GM13976 (cell line): ENCODE measurements around the gene NRARP.

Source experiments
- DNase-seq: peaks from one replicate; pipeline ENCODE4 v3.0.0; 2012; ENCODE audit warnings: low spot score
- in situ Hi-C: fragments of 300-500 bp; cut with MboI; formaldehyde crosslinking; loops from one replicate; pipeline ENCODE4 v1.12.0; 2022; ENCODE audit warnings: low sequenced_read_pairs, mixed read lengths, inconsistent platforms; ENCODE audit not compliant: unreplicated experiment
- TF ChIP-seq, protein P1 (sequence below): IDR thresholded peaks from 2 replicates; pipeline ENCODE4 v1.5.1; 2012; ENCODE audit warnings: borderline replicate concordance, mild to moderate bottlenecking; ENCODE audit not compliant: insufficient read depth; ENCODE audit errors: extremely low read depth, missing control alignments, control extremely low read depth

NRARP gene, protein sequence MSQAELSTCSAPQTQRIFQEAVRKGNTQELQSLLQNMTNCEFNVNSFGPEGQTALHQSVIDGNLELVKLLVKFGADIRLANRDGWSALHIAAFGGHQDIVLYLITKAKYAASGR

DNA sequence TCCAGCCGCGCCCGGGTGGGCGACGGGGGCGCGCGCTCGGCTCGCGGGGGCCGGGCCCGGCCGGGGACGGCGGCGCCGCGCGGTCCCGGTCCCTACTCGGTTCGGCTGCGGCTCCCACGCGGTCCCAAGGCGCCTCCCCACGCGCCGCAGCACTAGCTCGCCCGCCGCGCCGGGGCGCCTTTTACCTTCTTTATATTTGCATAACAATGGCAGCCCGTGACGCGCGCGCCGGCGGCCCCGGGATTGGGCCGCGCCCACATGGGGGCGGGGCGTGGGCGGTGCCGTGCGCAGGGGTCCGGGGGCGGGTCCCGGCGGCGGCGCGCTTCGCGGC lies at the start of gene NRARP:
Gene NRARP (minus strand): TSS at position 154 of the 331 bp plus-strand sequence. CDS start 343 bp downstream, outside the sequence.
- TF ChIP-seq, protein P1, sequence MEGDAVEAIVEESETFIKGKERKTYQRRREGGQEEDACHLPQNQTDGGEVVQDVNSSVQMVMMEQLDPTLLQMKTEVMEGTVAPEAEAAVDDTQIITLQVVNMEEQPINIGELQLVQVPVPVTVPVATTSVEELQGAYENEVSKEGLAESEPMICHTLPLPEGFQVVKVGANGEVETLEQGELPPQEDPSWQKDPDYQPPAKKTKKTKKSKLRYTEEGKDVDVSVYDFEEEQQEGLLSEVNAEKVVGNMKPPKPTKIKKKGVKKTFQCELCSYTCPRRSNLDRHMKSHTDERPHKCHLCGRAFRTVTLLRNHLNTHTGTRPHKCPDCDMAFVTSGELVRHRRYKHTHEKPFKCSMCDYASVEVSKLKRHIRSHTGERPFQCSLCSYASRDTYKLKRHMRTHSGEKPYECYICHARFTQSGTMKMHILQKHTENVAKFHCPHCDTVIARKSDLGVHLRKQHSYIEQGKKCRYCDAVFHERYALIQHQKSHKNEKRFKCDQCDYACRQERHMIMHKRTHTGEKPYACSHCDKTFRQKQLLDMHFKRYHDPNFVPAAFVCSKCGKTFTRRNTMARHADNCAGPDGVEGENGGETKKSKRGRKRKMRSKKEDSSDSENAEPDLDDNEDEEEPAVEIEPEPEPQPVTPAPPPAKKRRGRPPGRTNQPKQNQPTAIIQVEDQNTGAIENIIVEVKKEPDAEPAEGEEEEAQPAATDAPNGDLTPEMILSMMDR: peak; percentile 10
- in situ Hi-C loops: no loop called here
- DNase-seq: peak; percentile 93

DNA sequence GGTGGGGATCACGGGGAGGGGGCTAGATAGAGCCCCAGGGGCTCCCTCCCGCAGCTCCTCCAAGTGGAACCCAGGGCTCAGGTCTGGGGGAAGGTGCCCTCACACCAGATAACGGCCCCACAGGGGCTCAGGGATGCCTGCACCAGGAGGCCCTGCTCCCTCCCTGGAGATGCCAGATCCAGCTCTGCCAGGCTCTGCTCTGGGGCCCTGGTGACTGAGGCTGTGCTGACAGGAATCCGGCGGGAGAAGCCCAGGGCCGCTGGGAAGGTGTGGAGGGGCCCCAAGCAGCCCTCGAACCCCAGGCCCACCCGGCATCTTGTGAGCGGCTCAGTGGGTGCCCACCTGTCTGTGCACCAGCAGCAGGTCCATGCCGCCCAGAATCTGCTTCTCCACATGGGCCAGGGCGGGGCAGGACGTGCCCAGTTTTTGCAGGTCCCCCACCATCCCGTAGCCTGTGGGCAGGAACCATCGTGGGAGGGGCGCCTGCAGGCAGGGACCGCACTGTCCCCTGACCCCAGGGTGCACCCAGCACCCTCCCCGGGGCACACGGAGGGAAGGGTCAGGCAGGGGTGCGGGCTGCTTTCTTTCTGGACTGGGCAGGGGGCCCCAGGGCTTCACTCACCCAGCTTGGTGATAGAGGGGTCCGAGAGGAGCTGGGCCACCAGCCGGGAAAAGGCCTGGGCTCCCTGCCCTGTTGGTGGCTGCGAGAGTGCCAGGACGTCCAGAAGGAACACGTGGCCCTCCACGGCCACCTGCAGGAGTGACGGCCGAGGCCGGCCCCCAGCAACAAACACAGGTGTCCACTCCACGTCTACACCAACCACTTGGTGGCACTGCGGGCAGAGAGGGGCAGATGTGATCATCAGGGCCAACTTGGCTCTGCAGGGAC lies 48.9 kb upstream of the NRARP start:
- in situ Hi-C loops: no loop called here
- DNase-seq: peak; percentile 23
- TF ChIP-seq, protein P1: no peak

DNA sequence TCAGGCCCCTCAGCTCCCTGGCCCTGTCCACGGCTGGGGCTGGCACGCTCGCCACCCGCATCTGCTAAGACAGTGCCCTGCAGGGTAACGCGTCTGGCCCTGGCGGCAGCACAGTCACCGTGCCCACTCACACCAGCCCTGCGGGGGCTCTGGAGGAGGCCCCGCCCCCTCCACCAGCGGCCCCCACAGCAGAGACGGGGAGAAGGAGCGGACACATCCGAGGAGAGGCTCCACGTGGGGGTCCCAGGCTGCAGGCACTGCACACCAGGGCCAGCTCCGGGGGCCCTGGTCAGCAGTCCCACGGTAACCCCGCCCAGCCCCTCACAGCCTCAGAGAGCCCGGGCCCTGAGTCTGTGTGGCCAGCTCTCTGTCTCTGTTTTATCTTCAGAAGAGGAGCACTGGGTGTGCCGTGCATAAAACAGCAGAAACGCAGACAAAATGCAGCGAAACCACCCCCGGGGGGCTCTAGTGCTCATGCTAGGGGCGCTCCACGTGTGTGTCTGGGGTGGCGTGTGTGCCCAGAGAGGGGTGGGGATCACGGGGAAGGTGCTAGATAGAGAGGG lies 47.5 kb upstream of the NRARP start:
- in situ Hi-C loops: no loop called here
- TF ChIP-seq, protein P1: no peak
- DNase-seq: no peak

DNA sequence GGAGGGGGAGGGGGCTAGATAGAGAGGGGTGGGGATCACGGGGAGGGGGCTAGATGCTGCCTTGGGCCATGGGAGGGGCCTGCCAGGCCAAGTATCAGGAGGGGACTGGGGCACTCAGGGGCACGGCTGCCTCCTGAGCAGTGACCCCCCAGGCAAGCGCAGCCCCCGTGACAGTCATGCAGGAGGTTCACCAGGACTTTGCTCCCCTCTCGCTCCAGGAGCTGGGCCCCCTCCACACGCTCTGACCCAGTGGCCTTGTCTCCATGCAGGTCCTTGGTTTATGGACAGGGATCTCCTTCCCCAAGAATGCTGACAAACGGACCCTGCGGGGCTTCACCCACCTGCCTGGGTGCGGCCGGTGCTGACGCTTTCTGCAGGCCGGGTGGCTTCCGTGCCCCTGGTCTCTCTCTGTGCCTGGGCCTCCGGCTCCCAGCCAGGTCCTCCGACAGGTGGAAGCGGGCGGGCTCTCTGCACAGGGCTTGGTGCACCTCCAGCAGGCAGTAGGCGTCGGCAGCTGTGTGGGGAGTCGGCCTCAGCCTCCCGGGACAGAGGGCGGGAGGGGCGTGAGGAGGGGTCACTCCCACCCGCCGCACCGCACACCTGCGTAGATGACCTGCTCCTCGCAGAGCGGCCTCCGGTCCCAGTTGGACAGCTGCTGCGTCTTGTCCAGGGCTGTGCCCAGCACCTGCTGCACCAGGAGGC lies 46.8 kb upstream of the NRARP start:
- DNase-seq: peak; percentile 18
- in situ Hi-C loops: no loop called here
- TF ChIP-seq, protein P1: no peak

DNA sequence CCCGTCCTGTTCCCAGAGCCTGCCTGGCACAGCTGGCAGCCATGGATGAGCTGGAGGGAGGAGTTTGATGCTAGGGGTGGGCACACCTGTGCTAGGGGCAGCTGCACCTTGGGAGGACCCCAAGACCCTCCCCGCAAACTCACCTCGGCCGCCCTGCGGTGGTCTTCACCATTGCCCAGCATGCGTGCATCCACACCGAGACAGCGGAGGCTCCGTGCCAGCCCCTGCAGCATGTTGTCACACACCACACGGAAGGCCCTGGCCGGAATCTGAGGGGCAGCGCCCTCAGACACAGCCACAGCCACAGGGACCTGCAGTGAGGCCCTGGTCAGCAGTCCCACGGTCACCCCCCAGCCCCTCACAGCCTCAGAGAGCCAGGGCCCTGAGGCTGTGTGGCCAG lies 45.9 kb upstream of the NRARP start:
- DNase-seq: no peak

DNA sequence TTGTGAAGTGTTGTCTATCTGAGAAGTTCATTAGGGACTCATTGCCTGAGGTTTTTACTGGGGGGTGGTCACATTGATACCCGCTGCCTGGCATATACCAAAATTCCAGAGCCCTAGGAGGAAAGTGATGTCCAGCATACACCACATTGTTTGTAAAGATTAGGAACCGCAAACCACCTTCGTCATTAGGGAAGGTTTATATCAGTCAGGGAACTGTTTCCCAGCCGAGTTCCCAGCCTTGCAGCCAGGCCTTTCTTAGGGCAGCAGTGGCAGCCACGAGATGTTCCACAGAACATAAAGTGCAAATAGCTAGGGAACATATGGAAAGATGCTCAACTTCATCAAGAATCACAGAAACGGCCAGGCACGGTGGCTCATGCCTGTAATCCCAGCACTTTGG lies 40.4 kb upstream of the NRARP start:
- DNase-seq: no peak
- in situ Hi-C loops: no loop called here
- TF ChIP-seq, protein P1: no peak

More for the DNA sequence above, 45.9 kb upstream of the NRARP start:
- TF ChIP-seq, protein P1: no peak
- in situ Hi-C loops: no loop called here
